Measurements from ENCODE around the gene ZCCHC7. TPM values are rescaled to one million over a fixed set of nuclear protein-coding genes. Genes with fewer than 3 reads are reported as not detected.
A peak's percentile ranks its signal among the peaks of the same experiment; 100 is the strongest.

Gene ZCCHC7
- total and polyA plus RNA-seq, 9 of the 15 experiments (the other 6 are each of a cell fraction or from before 2014, with no cell fraction given) = 34.1 to 68.9 (median 48.8) TPM

GRCh38 chr9:37119907-37120842, at the start of gene ZCCHC7 (continued):
- peak; percentile 82; the same call in 1 of the 2 replicates for TF ChIP-seq HSF4 (CRISPR knock-in tag; IDR thresholded peaks at IDR 0.05; ENCODE audit: borderline replicate concordance)
- peak; percentile 96 for TF ChIP-seq MBD1 (CRISPR knock-in tag; IDR thresholded peaks at IDR 0.05)
- TF ChIP-seq ZNF12 (CRISPR knock-in tag; IDR thresholded peaks at IDR 0.05) = peak; percentile 88
- TF ChIP-seq SNAPC5 (CRISPR knock-in tag; IDR thresholded peaks at IDR 0.05) = no peak
- no peak for TF ChIP-seq PML (IDR thresholded peaks at IDR 0.05; ENCODE audit: low read length)
- no peak for TF ChIP-seq ZNF79 (CRISPR knock-in tag; IDR thresholded peaks at IDR 0.05; ENCODE audit: low read depth)
- peak; percentile 75 for TF ChIP-seq GTF2B (IDR thresholded peaks at IDR 0.05; ENCODE audit: extremely low read depth, insufficient read length)
- peak; percentile 99 for TF ChIP-seq FOXK1 (CRISPR knock-in tag; IDR thresholded peaks at IDR 0.05; ENCODE audit: borderline replicate concordance)
- peak; percentile 85 for TF ChIP-seq RAD51 (IDR thresholded peaks at IDR 0.05; ENCODE audit: borderline replicate concordance, low read depth)
- TF ChIP-seq SETDB1 (IDR thresholded peaks at IDR 0.05; ENCODE audit: low read length) = peak; percentile 85
- no peak; the same call in 1 of the 2 replicates for TF ChIP-seq ZNF316 (IDR thresholded peaks at IDR 0.05)
- TF ChIP-seq ZNF740 (CRISPR knock-in tag; IDR thresholded peaks at IDR 0.05) = peak; percentile 80
- TF ChIP-seq ZNF740 (tag; IDR thresholded peaks at IDR 0.05) = peak in 1 of 2 experiments; percentile 71; a peak in 1 of 4 replicates
- peak; percentile 29; the same call in 1 of the 2 replicates for TF ChIP-seq TARDBP (IDR thresholded peaks at IDR 0.05)
- TF ChIP-seq SPI1 (IDR thresholded peaks at IDR 0.05; ENCODE audit: borderline replicate concordance, low read depth, low read length) = no peak
- no peak for TF ChIP-seq LARP7 (IDR thresholded peaks at IDR 0.05)
- peak; percentile 96 for TF ChIP-seq ARID4B (CRISPR knock-in tag; IDR thresholded peaks at IDR 0.05)
- TF ChIP-seq BRF1 (IDR thresholded peaks at IDR 0.05; ENCODE audit: borderline replicate concordance, extremely low read depth, insufficient read length) = no peak
- 0 out of 2 replicates have a peak, but pooled peaks have one; percentile 78 for TF ChIP-seq RBM14 (IDR thresholded peaks at IDR 0.05; ENCODE audit: borderline replicate concordance, insufficient read depth, low read depth, low read length)
